GM12865 (cell line): Measurements from ENCODE around the gene BCAR1.

Experiments
- DNase-seq: peaks from one replicate; pipeline ENCODE4 v3.0.0; 2010; ENCODE audit warnings: low read depth
- H3K4me3 ChIP-seq: 2 replicates; pipeline ENCODE4 v1.5.1; 2011; ENCODE audit warnings: mild to moderate bottlenecking, low read depth, low read length, control low read depth
- CTCF ChIP-seq: IDR thresholded peaks from 2 replicates; pipeline ENCODE4 v1.5.1; 2011; ENCODE audit warnings: low read length, control low read depth, low read depth, inconsistent platforms; ENCODE audit not compliant: insufficient read depth; ENCODE audit errors: missing control alignments

BCAR1 gene

GRCh38 chr16:75238132-75238852 is 13.1 kb downstream of the BCAR1 start:
- DNase-seq: no peak
- H3K4me3 ChIP-seq: no peak overlapping the region
- TF ChIP-seq CTCF: no peak

- DNase-seq: no peak
- TF ChIP-seq CTCF: no peak
- H3K4me3 ChIP-seq: no peak overlapping the region
Observed at GRCh38 chr16:75237398-75238131, 13.9 kb downstream of the BCAR1 start.

GRCh38 chr16:75236736-75237397 is 14.6 kb downstream of the BCAR1 start:
- H3K4me3 ChIP-seq: no peak overlapping the region
- TF ChIP-seq CTCF: no peak
- no peak for DNase-seq

- H3K4me3 ChIP-seq: no peak overlapping the region
- no peak for TF ChIP-seq CTCF
- no peak for DNase-seq
Observed at GRCh38 chr16:75236232-75236631, 15.2 kb downstream of the BCAR1 start.

- no peak overlapping the region for H3K4me3 ChIP-seq
- no peak for TF ChIP-seq CTCF
- no peak for DNase-seq
Observed at GRCh38 chr16:75235721-75236193, 15.7 kb downstream of the BCAR1 start.

GRCh38 chr16:75234856-75235696 is 16.3 kb downstream of the BCAR1 start:
- no peak overlapping the region for H3K4me3 ChIP-seq
- TF ChIP-seq CTCF: no peak
- no peak for DNase-seq
